ENCODE measurements around the gene CALHM6. TPM values are rescaled to one million over a fixed set of nuclear protein-coding genes. Genes with fewer than 3 reads are reported as not detected.

Gene CALHM6
- total RNA-seq, 1 donor from 2014 or later, result 1.3 TPM

- Mint-ChIP-seq H3K27me3 (ENCODE audit: low read depth) (peaks cover 5% of the 10 kb centered on the region), H3K4me1 (peaks cover 12% of the 10 kb centered on the region), H3K27ac (ENCODE audit: unreplicated experiment) (no peak overlapping the region), H3K4me3 (no peak overlapping the region), H3K36me3 (ENCODE audit: low read depth) (peaks cover 11% of the 10 kb centered on the region), H3K9me3 (peaks cover 33% of the 10 kb centered on the region)
- DNase-seq (ENCODE audit: low read depth, low spot score), result no peak
- TF ChIP-seq CTCF (conservative IDR thresholded peaks at IDR 0.05), result no peak
Measured at GRCh38 chr6:116507324-116507723, 46.1 kb downstream of the CALHM6 start.

- H3K36me3 Mint-ChIP-seq (ENCODE audit: low read depth), result peaks cover 5% of the 10 kb centered on the region
- no peak for TF ChIP-seq CTCF (conservative IDR thresholded peaks at IDR 0.05)
Measured at GRCh38 chr6:116508527-116508926, 47.4 kb downstream of the CALHM6 start.

GRCh38 chr6:116511424-116512110, 50.4 kb downstream of the CALHM6 start, which contains the start of gene CALHM5:
Gene CALHM5, plus strand, starts transcription at chr6:116511639. Its CDS starts 58 bp downstream, at chr6:116511697.
- Mint-ChIP-seq H3K4me3 (peak within 1 kb of the TSS; percentile 8), H3K36me3 (ENCODE audit: low read depth) (no peaks in the 10 kb centered on the region)

More at GRCh38 chr6:116508527-116508926, 47.4 kb downstream of the CALHM6 start:
- Mint-ChIP-seq H3K27ac (ENCODE audit: unreplicated experiment) (no peak overlapping the region), H3K4me3 (no peak overlapping the region), H3K9me3 (peaks cover 24% of the 10 kb centered on the region), H3K27me3 (ENCODE audit: low read depth) (peaks cover 2% of the 10 kb centered on the region), H3K4me1 (peaks cover 18% of the 10 kb centered on the region)
- DNase-seq (ENCODE audit: low read depth, low spot score), result no peak

GRCh38 chr6:116512111-116512559, 51.0 kb downstream of the CALHM6 start:
- Mint-ChIP-seq H3K4me3 (peak overlapping the region; percentile 8), H3K36me3 (ENCODE audit: low read depth) (no peaks in the 10 kb centered on the region), H3K27me3 (ENCODE audit: low read depth) (no peaks in the 10 kb centered on the region), H3K4me1 (peaks cover 18% of the 10 kb centered on the region), H3K27ac (ENCODE audit: unreplicated experiment) (peak overlapping the region; percentile 88), H3K9me3 (peaks cover 13% of the 10 kb centered on the region)
- no peak for DNase-seq (ENCODE audit: low read depth, low spot score)
- TF ChIP-seq CTCF (conservative IDR thresholded peaks at IDR 0.05), result no peak

More at GRCh38 chr6:116511424-116512110, 50.4 kb downstream of the CALHM6 start, which contains the start of gene CALHM5:
- no peaks in the 10 kb centered on the region for H3K27me3 Mint-ChIP-seq (ENCODE audit: low read depth)
- peaks cover 13% of the 10 kb centered on the region for H3K9me3 Mint-ChIP-seq
- peak; percentile 65 for TF ChIP-seq CTCF (conservative IDR thresholded peaks at IDR 0.05)
- H3K27ac Mint-ChIP-seq (ENCODE audit: unreplicated experiment), result peak within 1 kb of the TSS; percentile 88
- DNase-seq (ENCODE audit: low read depth, low spot score), result no peak
- H3K4me1 Mint-ChIP-seq, result peaks cover 18% of the 10 kb centered on the region

GRCh38 chr6:116512734-116513133, 51.6 kb downstream of the CALHM6 start:
- peaks cover 18% of the 10 kb centered on the region for H3K4me1 Mint-ChIP-seq
- no peak for TF ChIP-seq CTCF (conservative IDR thresholded peaks at IDR 0.05)
- H3K27ac Mint-ChIP-seq (ENCODE audit: unreplicated experiment), result no peak overlapping the region
- H3K27me3 Mint-ChIP-seq (ENCODE audit: low read depth), result no peaks in the 10 kb centered on the region
- DNase-seq (ENCODE audit: low read depth, low spot score), result no peak
- H3K4me3 Mint-ChIP-seq, result no peak overlapping the region
- peaks cover 13% of the 10 kb centered on the region for H3K9me3 Mint-ChIP-seq
- no peaks in the 10 kb centered on the region for H3K36me3 Mint-ChIP-seq (ENCODE audit: low read depth)

Other genes with a start within 250 kb of the CALHM6 start
- gene TSPYL4, start 207.3 kb upstream of the CALHM6 start, total RNA-seq, result 55.0 and 55.6 TPM in 2 replicates
- 57.4 and 57.7 TPM in 2 replicates for gene TSPYL1, start 181.4 kb upstream of the CALHM6 start, total RNA-seq
- 21.0 and 23.5 TPM in 2 replicates for gene DSE, start 90.4 kb upstream of the CALHM6 start, total RNA-seq
- 0.33 and 0.45 TPM in 2 replicates for gene CALHM5, start 50.3 kb downstream of the CALHM6 start, total RNA-seq
- not detected in 2 replicates for gene TRAPPC3L, start 84.3 kb downstream of the CALHM6 start, total RNA-seq
- not detected in 2 replicates for gene CALHM4, start 92.4 kb downstream of the CALHM6 start, total RNA-seq
- gene RWDD1, start 110.1 kb downstream of the CALHM6 start, total RNA-seq, result 49.6 and 49.9 TPM in 2 replicates
- 2.2 and 2.4 TPM in 2 replicates for gene RSPH4A, start 155.1 kb downstream of the CALHM6 start, total RNA-seq
- 14.0 and 14.9 TPM in 2 replicates for gene ZUP1, start 207.4 kb downstream of the CALHM6 start, total RNA-seq
- 10.8 and 13.3 TPM in 2 replicates for gene KPNA5, start 219.8 kb downstream of the CALHM6 start, total RNA-seq

Data from neural crest cell (in vitro differentiated cells).